ENCODE results near the gene ALDH1A1. TPM values are rescaled to one million over a fixed set of nuclear protein-coding genes. Genes with fewer than 3 reads are reported as not detected.
"Not testable (repeated sequence)": the region's sequence is repeated elsewhere in the genome, so short reads cannot be mapped to it uniquely, and the experiment has no call there.

The ALDH1A1 gene
- total RNA-seq, 1 donor from 2014 or later, result 0.14 TPM

DNA sequence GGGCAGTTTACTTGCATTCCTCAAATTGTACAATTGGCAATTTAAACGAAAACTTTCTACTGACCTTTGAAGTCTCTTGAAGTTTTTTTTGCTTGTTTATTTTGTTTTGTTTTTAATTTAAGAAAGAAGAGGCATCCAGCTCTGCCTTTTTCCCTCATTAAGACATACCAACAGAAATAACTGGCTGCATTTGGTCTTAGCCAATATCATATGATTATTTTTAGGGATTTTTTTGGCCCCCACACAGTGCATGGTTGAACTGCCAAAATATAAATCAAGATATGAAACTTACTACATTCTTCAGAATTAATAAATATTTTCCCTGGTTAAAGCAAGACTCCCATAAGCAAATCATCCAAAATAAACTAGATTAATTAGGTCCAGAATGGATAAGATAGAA is 79.4 kb downstream of the ALDH1A1 start:
- no peak for DNase-seq (ENCODE audit: low read depth, low spot score)
- Mint-ChIP-seq H3K9me3 (peaks cover 10% of the 10 kb centered on the region), H3K27me3 (ENCODE audit: low read depth) (no peaks in the 10 kb centered on the region), H3K4me1 (peaks cover 4% of the 10 kb centered on the region), H3K36me3 (ENCODE audit: low read depth) (no peaks in the 10 kb centered on the region), H3K27ac (ENCODE audit: unreplicated experiment) (no peak overlapping the region), H3K4me3 (no peak overlapping the region)
- TF ChIP-seq, protein P1, sequence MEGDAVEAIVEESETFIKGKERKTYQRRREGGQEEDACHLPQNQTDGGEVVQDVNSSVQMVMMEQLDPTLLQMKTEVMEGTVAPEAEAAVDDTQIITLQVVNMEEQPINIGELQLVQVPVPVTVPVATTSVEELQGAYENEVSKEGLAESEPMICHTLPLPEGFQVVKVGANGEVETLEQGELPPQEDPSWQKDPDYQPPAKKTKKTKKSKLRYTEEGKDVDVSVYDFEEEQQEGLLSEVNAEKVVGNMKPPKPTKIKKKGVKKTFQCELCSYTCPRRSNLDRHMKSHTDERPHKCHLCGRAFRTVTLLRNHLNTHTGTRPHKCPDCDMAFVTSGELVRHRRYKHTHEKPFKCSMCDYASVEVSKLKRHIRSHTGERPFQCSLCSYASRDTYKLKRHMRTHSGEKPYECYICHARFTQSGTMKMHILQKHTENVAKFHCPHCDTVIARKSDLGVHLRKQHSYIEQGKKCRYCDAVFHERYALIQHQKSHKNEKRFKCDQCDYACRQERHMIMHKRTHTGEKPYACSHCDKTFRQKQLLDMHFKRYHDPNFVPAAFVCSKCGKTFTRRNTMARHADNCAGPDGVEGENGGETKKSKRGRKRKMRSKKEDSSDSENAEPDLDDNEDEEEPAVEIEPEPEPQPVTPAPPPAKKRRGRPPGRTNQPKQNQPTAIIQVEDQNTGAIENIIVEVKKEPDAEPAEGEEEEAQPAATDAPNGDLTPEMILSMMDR (conservative IDR thresholded peaks at IDR 0.05), result no peak

DNA sequence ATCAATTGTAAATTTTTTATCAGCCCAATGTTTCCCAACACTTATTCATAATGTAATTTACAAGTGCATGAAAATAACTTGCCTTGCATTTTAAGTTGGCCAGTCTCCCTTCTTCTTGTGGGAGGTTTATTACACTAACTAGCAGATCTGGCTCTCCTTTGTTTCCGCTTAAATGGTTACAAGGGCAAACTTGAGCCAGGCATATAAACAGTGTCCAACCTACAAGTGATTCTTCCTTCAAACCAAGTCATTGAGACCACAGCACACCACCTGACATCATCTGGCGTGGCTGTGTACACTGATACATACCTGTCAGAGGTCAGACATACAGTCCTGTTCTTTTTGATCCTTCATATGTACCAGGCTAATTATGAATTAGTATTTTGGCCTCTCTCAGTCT is 80.1 kb downstream of the ALDH1A1 start:
- peaks cover 4% of the 10 kb centered on the region for H3K4me1 Mint-ChIP-seq
- no peak overlapping the region for H3K27ac Mint-ChIP-seq (ENCODE audit: unreplicated experiment)
- no peaks in the 10 kb centered on the region for H3K36me3 Mint-ChIP-seq (ENCODE audit: low read depth)
- no peak overlapping the region for H3K4me3 Mint-ChIP-seq
- no peak for DNase-seq (ENCODE audit: low read depth, low spot score)
- H3K9me3 Mint-ChIP-seq, result peaks cover 9% of the 10 kb centered on the region
- TF ChIP-seq, protein P1 (conservative IDR thresholded peaks at IDR 0.05), result no peak
- H3K27me3 Mint-ChIP-seq (ENCODE audit: low read depth), result no peaks in the 10 kb centered on the region

DNA sequence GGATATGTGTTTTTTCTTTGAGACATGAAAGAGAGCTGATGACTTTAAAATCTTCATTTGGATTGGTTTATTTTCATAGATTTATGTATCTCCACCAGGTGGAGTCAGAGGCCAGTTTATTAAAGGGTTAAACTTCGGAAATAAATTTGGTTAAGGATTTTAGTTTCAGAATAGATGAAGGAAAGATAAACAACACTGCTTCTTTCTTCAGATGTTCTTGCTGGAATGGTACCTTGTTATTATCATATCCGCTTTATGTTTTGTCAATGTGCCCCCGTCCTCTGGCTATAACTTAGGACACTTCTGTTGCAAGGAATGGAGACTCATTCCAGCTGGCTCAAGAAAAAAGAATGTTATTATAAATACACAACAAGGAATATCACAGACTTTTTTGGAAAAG is 81.2 kb downstream of the ALDH1A1 start:
- Mint-ChIP-seq H3K27me3 (ENCODE audit: low read depth) (no peaks in the 10 kb centered on the region), H3K4me3 (no peak overlapping the region), H3K9me3 (peaks cover 4% of the 10 kb centered on the region), H3K4me1 (peaks cover 4% of the 10 kb centered on the region), H3K36me3 (ENCODE audit: low read depth) (no peaks in the 10 kb centered on the region), H3K27ac (ENCODE audit: unreplicated experiment) (no peak overlapping the region)
- DNase-seq (ENCODE audit: low read depth, low spot score), result no peak
- TF ChIP-seq, protein P1 (conservative IDR thresholded peaks at IDR 0.05), result peak; percentile 74

DNA sequence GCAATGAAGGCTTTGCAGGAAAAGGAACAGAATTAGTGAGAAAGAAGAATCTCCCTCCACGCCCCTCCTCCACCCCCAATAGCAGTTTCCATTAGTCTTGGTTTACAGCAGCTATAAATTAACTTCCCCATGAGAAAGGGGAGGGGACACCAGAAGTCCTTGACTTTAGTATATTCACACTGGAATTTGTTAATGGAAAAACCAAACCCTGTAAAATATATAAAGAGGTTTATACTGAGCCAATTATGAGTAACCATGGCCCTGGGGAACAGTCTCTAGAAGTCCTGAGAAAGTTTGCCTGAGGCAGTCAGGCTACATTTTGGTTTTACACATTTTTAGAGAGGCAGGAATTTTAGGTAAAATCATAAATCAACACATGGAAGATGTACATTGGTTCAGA is 88.5 kb downstream of the ALDH1A1 start:
- Mint-ChIP-seq H3K9me3 (peaks cover 4% of the 10 kb centered on the region), H3K36me3 (ENCODE audit: low read depth) (no peaks in the 10 kb centered on the region), H3K4me1 (no peaks in the 10 kb centered on the region), H3K27me3 (ENCODE audit: low read depth) (no peaks in the 10 kb centered on the region), H3K27ac (ENCODE audit: unreplicated experiment) (no peak overlapping the region), H3K4me3 (no peak overlapping the region)
- DNase-seq (ENCODE audit: low read depth, low spot score), result no peak
- TF ChIP-seq, protein P1 (conservative IDR thresholded peaks at IDR 0.05), result no peak

DNA sequence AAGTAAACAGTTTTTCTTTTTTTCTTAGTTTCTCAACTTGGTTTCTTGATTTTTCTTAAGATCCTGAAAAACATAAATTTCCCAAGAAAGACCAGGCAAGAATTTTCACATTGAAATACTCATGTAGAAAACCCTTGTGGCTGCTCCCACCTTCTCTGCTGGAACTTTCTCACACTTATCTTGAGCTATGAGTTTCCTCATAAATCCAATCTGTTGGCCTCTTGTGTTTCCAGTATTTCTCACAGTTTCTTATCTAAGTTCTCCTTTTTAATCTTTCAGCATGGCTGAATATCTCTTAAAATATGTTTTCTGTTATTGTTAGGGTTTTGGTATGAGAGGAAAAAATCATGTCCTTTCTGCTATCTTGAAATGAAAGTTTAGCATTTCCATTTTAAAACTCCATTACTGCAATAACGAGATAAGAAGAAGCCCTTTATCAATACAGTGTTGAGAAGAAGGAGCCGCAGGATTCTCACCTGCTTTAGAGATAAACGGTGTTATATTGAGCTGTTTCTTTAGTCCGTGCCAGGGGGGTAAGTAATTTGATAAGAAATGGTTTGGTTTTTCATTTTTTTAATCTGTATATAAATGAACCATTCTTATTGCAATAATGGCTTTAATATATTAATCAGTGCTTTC is 89.3 kb downstream of the ALDH1A1 start:
- H3K4me3 Mint-ChIP-seq, result no peak overlapping the region
- peaks cover under 1% of the 10 kb centered on the region for H3K4me1 Mint-ChIP-seq
- no peaks in the 10 kb centered on the region for H3K36me3 Mint-ChIP-seq (ENCODE audit: low read depth)
- no peaks in the 10 kb centered on the region for H3K27me3 Mint-ChIP-seq (ENCODE audit: low read depth)
- peaks cover 4% of the 10 kb centered on the region for H3K9me3 Mint-ChIP-seq
- no peak for DNase-seq (ENCODE audit: low read depth, low spot score)
- TF ChIP-seq, protein P1 (conservative IDR thresholded peaks at IDR 0.05), result no peak
- no peak overlapping the region for H3K27ac Mint-ChIP-seq (ENCODE audit: unreplicated experiment)

DNA sequence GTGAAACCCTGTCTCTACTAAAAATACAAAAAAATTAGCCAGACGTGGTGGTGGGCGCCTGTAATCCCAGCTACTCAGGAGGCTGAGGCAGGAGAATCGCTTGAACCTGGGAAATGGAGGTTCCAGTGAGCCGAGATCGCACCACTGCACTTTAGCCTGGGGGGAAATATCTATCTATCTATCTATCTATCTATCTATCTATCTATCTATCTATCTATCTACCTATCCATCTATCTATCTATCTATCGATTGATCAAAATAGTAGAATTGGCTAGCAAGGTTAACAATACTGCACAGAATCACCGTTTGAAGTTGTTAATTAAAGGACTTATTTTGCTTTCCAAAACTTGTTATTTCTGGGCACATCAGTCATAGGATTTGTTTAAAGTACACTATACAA is 90.1 kb downstream of the ALDH1A1 start:
- not testable (repeated sequence) for H3K36me3 Mint-ChIP-seq (ENCODE audit: low read depth); H3K27me3 Mint-ChIP-seq (ENCODE audit: low read depth); H3K4me3 Mint-ChIP-seq; H3K4me1 Mint-ChIP-seq; H3K9me3 Mint-ChIP-seq; DNase-seq (ENCODE audit: low read depth, low spot score); H3K27ac Mint-ChIP-seq (ENCODE audit: unreplicated experiment)

Data from neural crest cell (in vitro differentiated cells).